Fibroblast of mammary gland (primary cell): ENCODE data around the gene GPR42.

Experiments
- DNase-seq: peaks from one replicate; pipeline ENCODE4 v3.0.0-alpha.2; 2010; ENCODE audit warnings: low read depth
- H3K4me3 ChIP-seq: 2 replicates; pipeline ENCODE4 v1.5.1; 2011; ENCODE audit warnings: low read depth, mild to moderate bottlenecking, low read length, moderate library complexity; ENCODE audit not compliant: control insufficient read depth
- CTCF ChIP-seq: conservative IDR thresholded peaks from 2 replicates; pipeline ENCODE4 v1.5.1; 2011; ENCODE audit warnings: low read depth, low read length, inconsistent platforms; ENCODE audit not compliant: control insufficient read depth, insufficient read depth

Gene GPR42

GRCh38 chr19:35346193-35347052 lies 24.4 kb upstream of the GPR42 start:
- no peak for DNase-seq
- TF ChIP-seq CTCF: no peak
- H3K4me3 ChIP-seq: no peak overlapping the region

DNA sequence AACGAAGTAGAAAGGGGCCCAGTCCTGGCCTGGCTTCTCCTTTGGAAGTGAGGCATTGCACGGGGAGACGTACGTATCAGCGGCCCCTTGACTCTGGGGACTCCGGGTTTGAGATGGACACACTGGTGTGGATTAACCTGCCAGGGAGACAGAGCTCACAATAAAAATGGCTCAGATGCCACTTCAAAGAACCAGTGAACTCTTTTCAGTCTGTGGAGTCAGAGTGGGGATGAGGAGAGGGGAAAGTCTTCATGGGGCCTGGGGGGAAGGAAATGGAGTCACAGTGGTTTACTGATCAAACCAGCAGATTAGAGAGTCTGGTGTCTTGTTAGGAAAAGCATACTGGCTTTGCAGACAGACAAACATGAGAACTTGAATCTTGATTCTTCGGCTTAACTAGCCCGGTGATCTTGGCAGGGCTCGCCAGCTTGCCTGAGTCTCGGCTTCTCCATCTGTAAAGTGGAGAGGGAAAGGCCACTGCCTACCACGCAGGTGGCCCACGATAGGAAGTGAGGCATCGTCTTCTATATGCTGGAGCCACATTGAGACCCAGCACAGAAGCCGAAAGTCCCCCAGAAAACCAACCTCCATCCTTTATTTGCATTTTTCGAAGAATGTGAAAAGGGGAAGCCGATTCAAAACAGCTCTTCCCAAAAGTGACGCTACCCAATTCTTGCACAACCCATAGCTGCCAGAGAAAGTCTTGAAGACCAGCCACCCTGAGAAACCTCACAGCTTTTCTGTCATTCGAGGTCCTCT lies 23.5 kb upstream of the GPR42 start, which contains the start of gene FFAR1:
TSS of gene FFAR1 (plus strand) at position 732 of the 759 bp plus-strand sequence. CDS start 3,650 bp downstream, outside the sequence.
- H3K4me3 ChIP-seq: no peak within 1 kb of the TSS
- TF ChIP-seq CTCF: no peak
- DNase-seq: no peak

GRCh38 chr19:35347930-35348298 lies 23.0 kb upstream of the GPR42 start:
- DNase-seq: no peak

DNA sequence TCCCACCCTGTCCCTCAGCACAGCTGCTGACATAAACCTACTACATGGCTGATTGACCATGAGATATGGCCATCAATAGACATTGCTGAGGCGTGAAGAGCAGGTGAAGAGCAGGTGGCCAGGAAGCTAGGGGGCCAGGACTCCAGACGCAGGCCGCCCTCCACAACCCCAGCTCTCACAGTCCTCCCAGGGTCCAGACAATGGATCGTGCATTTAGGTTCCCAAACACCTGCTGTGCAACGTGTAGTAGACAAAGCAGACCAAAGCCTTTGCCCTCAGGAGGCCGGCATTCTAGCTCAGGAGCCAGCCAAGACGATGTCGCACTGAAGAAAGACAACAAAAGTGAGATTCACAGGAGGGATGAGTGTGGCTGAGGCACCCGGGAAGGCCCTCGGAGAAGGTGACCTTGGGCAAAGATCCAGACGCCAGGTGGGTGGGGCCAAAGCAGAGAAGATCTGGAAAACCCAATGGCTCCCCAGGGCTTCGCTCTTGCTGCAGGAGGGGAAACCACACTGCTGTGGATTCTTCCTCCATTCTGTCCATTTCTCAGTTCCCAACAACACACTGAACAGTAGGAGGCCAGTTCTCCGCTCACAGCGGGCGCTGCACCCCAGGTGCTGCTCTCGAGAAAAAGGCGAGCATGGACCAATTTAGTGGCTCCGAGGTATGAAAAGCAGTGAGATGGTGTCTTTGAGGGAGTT lies 21.8 kb upstream of the GPR42 start:
- DNase-seq: no peak
- no peak overlapping the region for H3K4me3 ChIP-seq
- no peak for TF ChIP-seq CTCF

More at GRCh38 chr19:35347930-35348298, 23.0 kb upstream of the GPR42 start:
- H3K4me3 ChIP-seq: no peak overlapping the region
- TF ChIP-seq CTCF: no peak

GRCh38 chr19:35349614-35350521 lies 21.0 kb upstream of the GPR42 start:
- DNase-seq: no peak
- TF ChIP-seq CTCF: no peak
- no peak overlapping the region for H3K4me3 ChIP-seq
